HG03378 (cell line): ENCODE measurements around the gene ABHD17C.
A peak's percentile ranks its signal among the peaks of the same experiment; 100 is the strongest.
"Not testable (repeated sequence)": the region's sequence is repeated elsewhere in the genome, so short reads cannot be mapped to it uniquely, and the experiment has no call there.

Experiments
- ATAC-seq: cut with Tn5 transposase; IDR thresholded peaks from one replicate; pipeline ENCODE4 v1.9.1; 2021; ENCODE audit warnings: mild to moderate bottlenecking, moderate library complexity; ENCODE audit not compliant: unreplicated experiment

The ABHD17C gene

GRCh38 chr15:80695099-80695910 lies at the start of gene ABHD17C:
TSS of gene ABHD17C (plus strand) at chr15:80695310. CDS start at chr15:80695430, 120 bp downstream.
- no peak for ATAC-seq

- no peak for ATAC-seq
Measured at GRCh38 chr15:80645494-80646065, 49.5 kb upstream of the ABHD17C start.

- not testable (repeated sequence) for ATAC-seq
Measured at GRCh38 chr15:80647424-80647823, 47.7 kb upstream of the ABHD17C start.

- ATAC-seq: no peak
Measured at GRCh38 chr15:80654299-80654698, 40.8 kb upstream of the ABHD17C start.

DNA sequence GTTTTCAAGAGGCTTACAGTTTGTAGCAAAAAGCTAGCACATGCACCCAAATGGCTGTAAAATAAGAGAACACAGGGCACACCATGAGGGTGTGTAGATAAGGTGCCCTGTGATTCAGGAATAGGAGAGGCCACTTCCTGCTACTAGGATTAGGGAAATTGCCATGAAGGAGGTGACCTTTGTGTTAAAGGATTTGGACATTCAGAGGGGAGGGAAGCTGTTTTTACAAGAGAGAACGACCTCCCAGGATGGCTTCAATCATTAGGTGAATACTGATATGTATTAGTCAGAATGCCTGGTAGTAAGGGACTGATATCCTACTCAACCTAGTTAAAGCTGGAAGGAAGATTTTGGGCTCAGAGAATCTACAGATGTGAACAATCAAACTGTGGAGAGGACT lies 35.7 kb upstream of the ABHD17C start:
- no peak for ATAC-seq

- ATAC-seq: no peak
Measured at GRCh38 chr15:80660119-80660518, 35.0 kb upstream of the ABHD17C start.

- ATAC-seq: no peak
Measured at GRCh38 chr15:80662129-80662528, 33.0 kb upstream of the ABHD17C start.

DNA sequence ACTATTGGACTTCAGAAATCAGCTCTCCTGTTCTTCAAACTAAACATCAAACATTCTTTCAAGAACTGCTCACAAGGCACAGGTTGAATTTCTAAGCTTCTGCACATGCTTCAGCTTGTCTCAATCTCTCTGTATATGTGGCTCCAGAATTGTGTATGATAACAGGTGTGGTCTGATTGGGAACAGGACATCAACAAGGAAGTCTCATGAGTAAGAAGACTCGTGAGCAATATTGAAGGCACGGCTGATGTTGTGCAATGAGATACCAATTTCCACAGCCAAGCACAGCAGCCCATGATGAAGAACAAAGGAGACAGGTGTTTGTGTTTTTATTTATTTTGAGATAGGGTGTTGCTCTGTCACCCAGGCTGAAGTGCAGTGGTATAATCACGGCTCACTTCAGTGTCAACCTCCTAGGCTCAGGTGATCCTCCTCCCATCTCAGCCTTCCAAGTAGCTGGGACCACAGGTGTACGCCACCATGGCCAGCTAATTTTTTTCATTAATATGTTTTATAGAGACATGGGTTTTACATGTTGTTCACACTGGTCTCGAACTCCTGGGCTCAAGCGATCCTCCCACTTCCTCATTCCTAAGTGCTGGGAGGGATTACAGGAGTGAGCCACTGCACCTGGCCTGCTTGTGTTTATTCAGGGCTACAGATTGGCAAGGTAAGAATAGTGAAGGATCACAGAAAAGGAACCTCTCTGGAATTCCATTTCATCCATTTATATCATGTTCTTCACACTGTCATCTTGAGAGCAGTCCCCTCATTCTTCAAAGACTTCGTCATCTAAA lies 32.2 kb upstream of the ABHD17C start:
- no peak for ATAC-seq

DNA sequence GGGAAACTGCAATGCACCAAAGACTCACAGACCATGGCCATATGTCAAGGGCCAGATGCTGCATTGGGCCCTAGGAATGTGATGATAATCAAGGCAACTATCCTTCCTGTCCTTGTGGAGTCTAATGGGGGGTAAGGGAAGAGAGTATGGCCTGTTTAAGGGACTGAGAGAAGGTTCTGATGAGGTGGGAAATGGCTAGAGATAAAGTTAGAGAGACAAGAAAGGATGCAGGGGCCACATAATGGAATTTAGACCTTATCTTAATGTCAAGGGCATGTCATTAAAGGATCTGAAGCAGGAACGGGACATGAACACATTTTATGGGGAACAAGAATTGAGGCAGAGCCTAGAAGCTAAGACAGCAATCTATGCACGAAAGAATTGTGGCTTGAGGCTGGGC lies 30.0 kb upstream of the ABHD17C start:
- no peak for ATAC-seq

GRCh38 chr15:80667936-80668335 lies 27.2 kb upstream of the ABHD17C start:
- no peak for ATAC-seq

DNA sequence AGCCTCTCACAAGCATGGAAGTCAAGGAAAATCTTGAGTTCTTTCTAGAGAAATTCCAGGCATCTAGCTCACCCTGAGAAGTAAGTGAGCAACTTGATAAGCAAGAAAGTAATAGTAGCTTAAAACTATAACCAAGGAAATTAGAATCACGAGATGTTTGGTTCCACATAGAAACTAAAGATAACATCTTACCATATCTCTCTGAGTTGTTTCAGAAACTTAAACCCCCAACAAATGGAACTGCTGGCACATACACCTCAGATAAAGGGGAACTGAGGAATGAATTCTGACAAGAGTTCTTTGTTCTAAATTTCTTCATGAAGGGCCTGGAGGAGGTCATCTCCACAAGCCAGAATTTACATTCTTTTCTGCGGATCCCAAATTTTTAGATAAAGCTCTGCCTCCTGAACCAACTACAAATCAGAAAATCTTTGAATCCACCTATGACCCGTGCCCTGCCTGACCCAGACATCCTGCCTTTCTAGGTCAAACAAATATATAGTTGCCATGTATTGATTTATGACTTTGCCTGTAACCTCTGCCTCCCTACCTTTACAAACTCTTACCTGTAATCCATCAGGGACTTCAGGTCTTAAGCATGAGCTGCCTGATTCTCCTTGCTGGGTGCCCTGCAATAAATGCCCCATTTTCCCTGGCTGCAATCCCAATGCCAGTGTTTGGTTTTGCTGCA lies 26.4 kb upstream of the ABHD17C start:
- ATAC-seq: no peak

GRCh38 chr15:80669663-80670273 lies 25.3 kb upstream of the ABHD17C start:
- ATAC-seq: no peak

GRCh38 chr15:80673561-80674244 lies 21.4 kb upstream of the ABHD17C start:
- ATAC-seq: peak; percentile 11

DNA sequence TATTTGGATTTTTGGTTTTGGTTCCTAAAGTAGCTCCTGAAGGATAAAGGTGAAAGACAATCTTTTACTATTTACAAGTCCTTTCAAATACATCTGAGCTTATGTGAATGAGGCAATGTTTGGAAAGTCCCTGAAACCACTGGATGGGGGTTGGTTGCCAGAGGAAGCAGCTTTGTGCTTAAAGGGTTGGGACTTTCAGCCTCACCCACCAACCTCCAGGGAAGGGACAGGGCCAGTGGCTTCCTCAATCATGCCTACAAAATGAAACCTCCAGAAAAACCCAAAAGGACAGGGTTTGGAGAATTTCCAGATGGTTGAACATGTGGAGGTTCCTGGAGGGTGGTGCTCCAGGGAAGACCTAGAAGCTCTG lies 20.9 kb upstream of the ABHD17C start:
- peak; percentile 55 for ATAC-seq

- ATAC-seq: no peak
Measured at GRCh38 chr15:80677041-80677440, 18.1 kb upstream of the ABHD17C start.

GRCh38 chr15:80679167-80679803 lies 15.8 kb upstream of the ABHD17C start:
- ATAC-seq: no peak

DNA sequence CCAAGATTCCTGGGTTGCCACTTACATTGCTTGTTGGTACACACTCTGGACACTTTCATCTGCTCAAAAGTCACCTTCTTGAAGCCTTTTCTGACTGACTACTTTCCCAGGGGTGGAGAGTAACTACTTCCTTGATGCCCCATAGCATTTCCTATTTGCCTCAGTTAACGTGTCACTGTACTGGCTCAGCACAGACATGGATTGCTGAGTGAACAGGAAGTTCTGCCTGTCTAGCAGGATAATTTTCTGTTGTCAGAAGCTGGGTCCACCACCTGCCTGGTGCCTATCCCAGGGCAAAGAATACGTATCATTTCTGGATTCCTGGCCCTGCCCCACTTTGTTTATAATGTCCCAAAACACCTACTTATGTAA lies 15.3 kb upstream of the ABHD17C start:
- no peak for ATAC-seq

DNA sequence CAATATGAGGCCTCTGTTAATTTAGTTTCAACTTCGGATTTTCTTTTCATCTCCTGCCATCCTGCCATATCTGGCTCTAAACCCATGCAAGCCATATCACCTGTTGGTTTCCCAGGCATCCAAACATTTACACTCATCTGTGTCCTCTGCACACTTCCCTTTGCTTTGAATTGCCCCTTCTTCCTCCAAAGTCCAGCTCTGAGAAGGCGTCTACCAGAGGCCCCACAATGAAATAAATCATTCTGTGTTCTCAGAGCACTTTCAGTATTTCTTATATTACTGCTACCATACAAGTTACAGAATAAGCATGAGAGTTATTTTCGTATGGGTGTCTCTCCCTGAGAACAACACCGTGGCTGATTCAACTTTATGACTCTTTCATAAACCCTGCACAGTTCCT lies 12.9 kb upstream of the ABHD17C start:
- ATAC-seq: no peak

- no peak for ATAC-seq
Measured at GRCh38 chr15:80684697-80685096, 10.4 kb upstream of the ABHD17C start.

- no peak for ATAC-seq
Measured at GRCh38 chr15:80685628-80686027, 9.5 kb upstream of the ABHD17C start.
